HG03432 (cell line): Measurements from ENCODE around the gene XAF1.
"Not testable (repeated sequence)": the region's sequence is repeated elsewhere in the genome, so short reads cannot be mapped to it uniquely, and the experiment has no call there.

Experiments
- ATAC-seq: cut with Tn5 transposase; IDR thresholded peaks from one replicate; pipeline ENCODE4 v1.9.1; 2021; ENCODE audit warnings: mild to moderate bottlenecking, moderate library complexity; ENCODE audit not compliant: unreplicated experiment

Gene XAF1

DNA sequence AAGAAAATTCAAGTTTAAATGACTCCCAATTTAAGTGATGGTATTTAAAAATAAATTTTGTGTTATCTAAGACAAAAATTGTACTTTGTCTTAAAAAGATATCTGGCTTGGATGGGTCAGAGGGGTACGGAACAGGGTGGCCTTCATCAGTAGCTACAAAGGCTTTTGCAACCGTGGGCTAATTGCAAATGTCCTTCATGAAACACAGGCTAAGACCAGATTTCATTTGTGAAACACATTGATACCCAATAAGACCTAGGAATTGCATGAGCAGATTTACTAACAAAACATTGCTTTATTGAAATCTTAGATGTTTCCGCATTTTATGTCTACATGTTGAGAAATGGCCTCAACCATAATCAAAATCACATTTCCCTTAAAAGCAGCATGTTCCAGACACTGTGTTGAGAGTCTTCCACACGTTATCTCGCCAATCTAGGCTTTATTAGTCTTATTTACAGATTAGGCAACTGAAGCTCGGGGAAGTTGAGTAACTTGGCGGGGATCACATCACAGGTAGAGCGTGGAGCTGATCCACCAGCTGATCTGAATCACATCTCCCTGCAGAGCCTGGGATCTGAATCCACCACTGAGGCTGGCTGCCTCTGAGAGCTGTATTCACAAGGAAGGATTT is 42.0 kb downstream of the XAF1 start:
- no peak for ATAC-seq

DNA sequence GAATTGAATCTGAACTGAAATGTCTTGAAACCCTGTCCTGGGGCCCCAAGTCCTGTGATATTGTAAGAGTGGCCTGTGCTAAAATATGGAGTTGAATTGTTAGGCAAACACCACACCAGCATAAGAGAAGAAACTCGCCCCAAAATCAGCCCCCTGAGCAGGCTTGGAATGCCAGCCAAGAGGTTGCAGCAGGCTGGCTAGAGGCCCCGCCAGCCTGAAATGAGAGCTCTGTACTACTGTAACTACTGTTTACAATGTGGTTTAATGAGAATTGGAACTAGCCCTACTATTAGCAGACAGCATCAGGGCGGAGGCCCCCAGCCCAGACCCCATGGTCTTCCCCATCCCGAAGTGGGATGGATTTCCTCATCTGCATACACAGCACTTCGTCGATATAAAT is 43.9 kb downstream of the XAF1 start:
- ATAC-seq: no peak

DNA sequence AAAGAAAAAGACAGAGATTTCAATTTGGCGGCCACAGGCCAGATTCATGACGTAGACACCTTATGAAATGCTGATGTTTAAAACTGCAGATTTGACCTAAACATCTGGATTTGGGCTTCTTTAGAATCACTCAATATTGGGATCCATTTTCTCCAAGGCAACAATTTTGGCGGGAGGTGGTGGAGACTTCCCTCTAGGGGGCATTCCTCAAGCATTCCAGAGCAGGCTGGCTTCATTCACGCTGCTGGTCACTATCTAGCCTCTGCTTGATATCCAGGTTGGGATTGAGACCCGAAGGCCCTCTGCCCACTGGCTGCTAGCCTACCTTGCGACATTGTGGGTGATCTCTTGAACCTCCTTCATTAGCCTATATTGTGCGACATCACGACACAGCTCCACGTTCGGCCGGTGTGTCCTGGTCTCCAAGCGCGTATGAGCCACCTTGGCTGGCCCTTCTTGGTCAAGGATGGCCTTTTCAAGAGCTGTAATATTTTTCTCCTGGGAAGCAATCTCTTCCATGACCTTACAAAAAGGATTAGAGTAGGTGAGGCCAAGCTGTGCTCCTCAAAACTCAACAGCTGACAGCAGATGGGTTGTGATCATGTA is 44.7 kb downstream of the XAF1 start:
- ATAC-seq: no peak

DNA sequence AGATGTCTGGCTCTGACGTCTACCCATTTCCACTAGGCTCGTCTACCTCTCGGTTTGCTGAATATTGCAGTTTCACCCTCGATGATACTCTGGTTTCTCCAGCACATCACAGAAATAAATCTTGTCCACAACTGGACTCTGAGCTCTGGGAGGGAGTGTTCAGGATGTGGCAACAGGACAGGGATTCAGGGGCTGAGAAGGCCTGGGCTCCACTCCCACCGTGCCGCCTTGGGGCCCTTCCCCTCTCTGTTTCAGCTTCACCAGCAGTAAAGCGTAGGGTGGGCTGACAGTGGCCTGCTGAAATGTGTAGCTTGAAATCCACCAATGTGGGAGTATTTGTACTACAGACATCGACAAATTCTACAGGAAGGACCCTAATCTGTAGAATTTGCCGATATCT is 55.7 kb downstream of the XAF1 start:
- ATAC-seq: no peak

DNA sequence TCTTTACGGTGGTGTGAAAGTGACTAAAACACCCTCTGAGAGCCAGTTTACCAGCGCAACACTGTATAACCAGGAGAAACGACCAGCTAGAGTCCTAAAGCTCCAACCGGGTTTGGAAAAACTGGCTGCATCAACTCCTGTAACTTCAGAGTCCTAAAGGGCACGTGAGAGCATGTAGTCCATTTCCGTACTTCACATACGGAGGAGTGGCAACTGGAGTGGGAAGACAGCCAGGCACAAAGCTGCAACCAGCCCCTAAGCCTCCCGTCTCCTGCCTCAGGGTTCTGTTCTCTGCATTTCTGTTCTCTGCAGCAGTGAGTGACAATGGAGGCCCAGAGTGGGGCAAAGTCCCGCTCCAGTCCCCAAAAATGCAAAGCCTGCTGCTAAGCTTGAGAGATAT is 56.4 kb downstream of the XAF1 start:
- ATAC-seq: no peak

DNA sequence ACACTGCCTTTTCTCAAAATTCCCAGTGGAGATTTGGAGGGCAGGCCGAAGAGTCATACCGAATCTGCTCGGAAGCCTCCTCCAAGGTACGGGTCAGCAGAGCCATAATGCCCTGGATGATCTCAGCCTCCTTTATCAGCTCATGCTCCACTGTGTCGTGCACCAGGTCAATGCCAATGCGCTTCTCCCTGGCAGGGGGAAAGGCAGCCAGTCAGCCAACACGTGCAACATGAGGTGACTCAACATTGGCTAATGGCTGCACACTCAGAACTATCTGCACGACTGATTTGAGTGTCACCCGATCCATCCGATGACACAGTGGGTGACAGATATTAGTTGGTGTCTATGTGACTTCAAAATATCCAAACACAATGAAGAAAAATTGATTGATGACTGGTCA is 59.9 kb downstream of the XAF1 start:
- ATAC-seq: no peak

DNA sequence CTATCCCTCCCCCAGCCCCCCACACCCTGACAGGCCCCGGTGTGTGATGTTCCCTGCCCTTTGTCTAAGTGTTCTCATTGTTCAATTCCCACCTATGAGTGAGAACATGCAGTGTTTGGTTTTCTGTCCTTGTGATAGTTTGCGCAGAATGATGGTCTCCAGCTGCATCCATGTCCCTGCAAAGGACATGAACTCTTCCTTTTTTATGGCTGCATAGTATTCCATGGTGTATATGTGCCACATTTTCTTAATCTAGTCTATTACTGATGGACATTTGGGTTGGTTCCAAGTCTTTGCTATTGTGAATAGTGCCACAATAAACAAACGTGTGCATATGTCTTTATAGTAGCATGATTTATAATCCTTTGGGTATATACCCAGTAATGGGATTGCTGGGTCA is 60.5 kb downstream of the XAF1 start:
- ATAC-seq: not testable (repeated sequence)

DNA sequence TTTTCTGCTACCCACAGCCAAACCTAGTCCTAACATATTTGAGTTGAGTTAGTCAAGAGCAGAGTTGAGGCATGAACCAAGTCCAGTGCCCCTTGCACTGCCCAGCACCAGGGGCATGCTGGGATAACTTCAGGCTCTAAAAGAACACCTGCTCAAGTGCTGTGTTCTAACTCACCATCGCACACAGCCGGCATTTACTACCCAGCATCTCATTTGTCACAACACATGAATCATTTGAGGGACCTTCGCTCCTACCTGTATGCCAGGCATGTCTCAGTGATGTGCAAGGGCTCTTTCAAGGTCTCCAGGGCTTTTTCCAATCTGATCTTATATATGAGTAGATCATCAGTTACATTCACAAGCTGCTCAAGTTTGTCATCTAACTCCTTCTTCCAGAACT is 63.1 kb downstream of the XAF1 start:
- no peak for ATAC-seq

DNA sequence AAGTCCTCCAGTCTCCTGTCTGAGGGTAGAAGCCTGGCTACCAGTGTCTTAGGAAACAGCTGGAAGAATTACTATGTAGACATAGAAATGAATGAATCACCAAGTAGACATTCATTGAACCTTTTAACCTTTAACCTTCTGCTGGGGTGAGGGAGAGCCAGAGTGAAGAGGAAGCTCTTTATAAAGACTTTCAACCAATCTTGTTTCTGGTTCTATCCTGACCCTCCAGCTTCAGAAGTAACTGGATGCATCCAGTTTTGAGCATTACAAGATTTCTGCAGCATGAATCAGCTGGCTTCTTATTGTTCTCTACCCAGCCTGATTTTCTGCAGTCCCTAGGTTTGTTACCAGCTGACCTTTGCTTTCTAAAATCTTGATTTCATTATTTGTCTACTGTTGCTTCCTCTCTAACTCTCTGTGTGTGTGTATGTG is 67.2 kb downstream of the XAF1 start:
- ATAC-seq: no peak
